Measurements from ENCODE around the gene MT2A.

The MT2A gene

DNA sequence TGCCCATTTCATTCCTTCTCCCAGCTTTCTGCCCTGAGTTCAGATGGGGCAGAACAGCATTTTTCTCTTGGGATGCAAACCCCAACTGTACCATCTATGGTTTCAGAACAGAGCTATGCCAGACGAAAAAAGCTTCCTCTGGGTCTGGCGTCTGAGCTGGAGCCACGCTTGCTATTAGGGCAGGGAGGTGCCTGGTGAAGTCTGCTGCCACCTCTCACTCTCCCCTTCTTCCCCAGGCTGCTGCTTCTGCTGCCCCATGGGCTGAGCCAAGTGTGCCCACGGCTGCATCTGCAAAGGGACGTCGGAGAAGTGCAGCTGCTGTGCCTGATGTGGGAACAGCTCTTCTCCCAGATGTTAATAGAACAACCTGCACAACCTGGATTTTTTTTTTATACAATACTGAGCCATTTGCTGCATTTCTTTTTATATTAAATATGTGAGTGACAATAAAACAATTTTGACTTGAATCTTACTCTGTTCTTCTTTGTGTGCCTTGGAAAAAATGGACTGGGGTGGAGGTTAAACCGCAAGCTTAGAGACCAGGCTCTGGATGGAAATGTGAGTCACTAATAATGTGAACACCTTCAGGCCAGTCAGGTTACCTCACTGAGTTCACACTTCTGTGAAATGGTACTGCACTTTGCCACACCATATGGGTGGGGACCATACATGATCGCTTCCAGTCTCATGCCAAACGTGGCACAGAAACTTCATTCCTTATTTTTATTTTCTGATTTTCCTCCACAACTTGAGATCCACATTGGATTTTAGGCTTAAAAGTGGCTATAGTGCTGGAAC is 28.4 kb downstream of the MT2A start:
- no peak for DNase-seq (ENCODE audit: low read depth)
- no peak overlapping the region for H3K4me3 ChIP-seq (ENCODE audit: control insufficient read depth, low read depth, low read length)
- TF ChIP-seq CTCF (IDR thresholded peaks at IDR 0.05; ENCODE audit: control insufficient read depth, insufficient read depth, low read depth, low read length, missing control alignments): no peak

GRCh38 chr16:56637814-56638750 is 29.7 kb downstream of the MT2A start, which contains the start of gene MT1A:
Gene MT1A (plus strand): TSS chr16:56638666. CDS start chr16:56638739, 73 bp downstream.
- TF ChIP-seq CTCF (IDR thresholded peaks at IDR 0.05; ENCODE audit: control insufficient read depth, insufficient read depth, low read depth, low read length, missing control alignments): no peak
- H3K4me3 ChIP-seq (ENCODE audit: control insufficient read depth, low read depth, low read length): peak within 1 kb of the TSS; percentile 58
- DNase-seq (ENCODE audit: low read depth): no peak

- no peak for DNase-seq (ENCODE audit: low read depth)
- no peak for TF ChIP-seq CTCF (IDR thresholded peaks at IDR 0.05; ENCODE audit: control insufficient read depth, insufficient read depth, low read depth, low read length, missing control alignments)
- no peak overlapping the region for H3K4me3 ChIP-seq (ENCODE audit: control insufficient read depth, low read depth, low read length)
Measured at GRCh38 chr16:56639045-56639444, 30.7 kb downstream of the MT2A start.

DNA sequence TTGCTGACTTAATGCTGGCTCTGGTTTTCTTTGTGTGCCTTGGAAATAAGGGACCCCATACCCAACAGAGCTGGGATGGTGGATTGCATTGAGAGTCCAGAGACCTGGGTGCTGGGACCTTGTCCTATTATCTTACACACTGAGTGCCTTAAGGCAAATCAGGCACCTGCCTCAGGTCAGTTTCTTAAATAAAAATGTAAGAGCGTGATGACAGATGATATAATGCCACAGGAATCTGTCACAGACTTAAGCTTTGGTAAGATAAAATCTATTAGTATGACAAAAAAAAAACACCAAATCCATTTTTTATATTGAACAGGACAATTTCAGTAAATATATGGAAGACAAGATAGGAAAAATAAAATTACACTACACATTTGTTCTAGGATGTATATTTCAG is 31.7 kb downstream of the MT2A start:
- TF ChIP-seq CTCF (IDR thresholded peaks at IDR 0.05; ENCODE audit: control insufficient read depth, insufficient read depth, low read depth, low read length, missing control alignments): no peak
- no peak overlapping the region for H3K4me3 ChIP-seq (ENCODE audit: control insufficient read depth, low read depth, low read length)
- DNase-seq (ENCODE audit: low read depth): no peak

DNA sequence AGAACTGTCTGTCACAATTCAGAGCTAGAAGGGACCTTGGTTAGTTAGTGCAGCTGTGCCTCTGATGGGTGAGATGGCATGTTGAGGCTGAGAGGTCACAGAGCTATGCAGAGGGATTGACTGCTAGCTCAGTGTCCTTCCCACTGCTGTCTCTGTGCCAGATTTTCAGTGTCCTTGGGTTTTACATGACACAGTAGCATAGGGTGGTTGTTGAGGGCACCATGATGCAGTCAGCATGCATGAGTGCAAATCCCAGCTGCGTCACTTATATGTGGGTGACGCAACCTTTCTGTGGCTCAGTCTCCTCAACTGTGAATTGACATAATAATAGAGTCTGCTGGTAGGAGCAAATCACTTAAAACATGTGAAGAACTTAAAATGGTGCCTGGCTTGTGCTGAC is 32.8 kb downstream of the MT2A start:
- H3K4me3 ChIP-seq (ENCODE audit: control insufficient read depth, low read depth, low read length): no peak overlapping the region
- no peak for DNase-seq (ENCODE audit: low read depth)
- TF ChIP-seq CTCF (IDR thresholded peaks at IDR 0.05; ENCODE audit: control insufficient read depth, insufficient read depth, low read depth, low read length, missing control alignments): no peak

GRCh38 chr16:56643080-56643778 is 34.8 kb downstream of the MT2A start:
- DNase-seq (ENCODE audit: low read depth): no peak
- peak; percentile 35 for TF ChIP-seq CTCF (IDR thresholded peaks at IDR 0.05; ENCODE audit: control insufficient read depth, insufficient read depth, low read depth, low read length, missing control alignments)
- H3K4me3 ChIP-seq (ENCODE audit: control insufficient read depth, low read depth, low read length): peak overlapping the region; percentile 32

Measured in AG09309 (cell line).